Ovary (tissue), 3 donors: ENCODE results near the gene RPS24.

Experiments
- CTCF ChIP-seq, 3 donors: fragments of 450-650 bp in 2 of 3; fragments of 200-600 bp in 1 of 3; IDR thresholded peaks; one replicate each; pipeline versions ENCODE4 v1.5.1 to v1.8.0; 2016 to 2022; ENCODE audit warnings: antibody characterized with exemption in 3 of 3, mild to moderate bottlenecking in 1 of 3
- EP300 ChIP-seq: sonication (generic); formaldehyde crosslinking; IDR thresholded peaks from one replicate; pipeline ENCODE4 v1.6.1; 2017; ENCODE audit warnings: antibody characterized with exemption
- POLR2A ChIP-seq: fragments of 450-650 bp; IDR thresholded peaks from one replicate; pipeline ENCODE4 v1.6.1; 2017; ENCODE audit warnings: antibody characterized with exemption, mild to moderate bottlenecking, moderate library complexity
- donor health status: DM: no; HTN: no; CAD: no.

- TF ChIP-seq CTCF (IDR thresholded peaks at IDR 0.05) (no peak), POLR2A (no peak), EP300 (no peak)
Observed at GRCh38 chr10:78044699-78045098, 11.0 kb downstream of the RPS24 start.
